Small intestine (tissue), 7 donors: ENCODE data around the gene TCF4. TPM values are rescaled to one million over a fixed set of nuclear protein-coding genes. Genes with fewer than 3 reads are reported as not detected.

Experiments
- DNase-seq, 2 donors: peaks; one replicate each; pipeline versions ENCODE4 v3.0.0 to v3.0.0-alpha.2; 2013
- FAIRE-seq: peaks from 2 replicates; lab custom pipeline; 2012; peaks lifted over from hg19 to GRCh38; lab: Jason Lieb, UNC
- H3K27ac ChIP-seq, 3 donors: one replicate each; pipeline ENCODE4 v1.5.1; 2013; ENCODE audit warnings: low read length in 2 of 3, mild to moderate bottlenecking in 2 of 3, control low read depth in 1 of 3, inconsistent platforms in 1 of 3, low read depth in 1 of 3, moderate library complexity in 1 of 3
- H3K27me3 ChIP-seq, 3 donors: one replicate each; pipeline ENCODE4 v1.6.1; 2013; ENCODE audit warnings: low read length in 3 of 3, inconsistent platforms in 1 of 3; ENCODE audit not compliant: control insufficient read depth in 3 of 3, insufficient read depth in 3 of 3
- H3K36me3 ChIP-seq, 3 donors: one replicate each; pipeline ENCODE4 v1.6.1; 2013; ENCODE audit warnings: low read length in 3 of 3, inconsistent platforms in 1 of 3, low read depth in 1 of 3, mild to moderate bottlenecking in 1 of 3, moderate library complexity in 1 of 3; ENCODE audit not compliant: control insufficient read depth in 3 of 3, insufficient read depth in 2 of 3
- H3K4me1 ChIP-seq, 3 donors: one replicate each; pipeline ENCODE4 v1.6.1; 2013; ENCODE audit warnings: low read length in 2 of 3, inconsistent platforms in 1 of 3, low read depth in 1 of 3, mild to moderate bottlenecking in 1 of 3, moderate library complexity in 1 of 3; ENCODE audit not compliant: control insufficient read depth in 3 of 3, insufficient read depth in 2 of 3
- H3K4me3 ChIP-seq, 3 donors: one replicate each; pipeline ENCODE4 v1.5.1; 2013; ENCODE audit warnings: low read length in 3 of 3, control low read depth in 1 of 3, inconsistent platforms in 1 of 3, low read depth in 1 of 3, mild to moderate bottlenecking in 1 of 3, moderate library complexity in 1 of 3
- H3K9me3 ChIP-seq, 2 donors: one replicate each; pipeline ENCODE4 v1.6.1; 2013; ENCODE audit warnings: low read depth in 1 of 2, low read length in 1 of 2; ENCODE audit not compliant: control insufficient read depth in 2 of 2, insufficient read depth in 1 of 2
- WGBS, 3 donors: extraction: QIAGEN DNeasy Blood & Tissue Kit; methylation state at CpG; one replicate each; pipeline ENCODE4 v1.1.7; 2013; 5-methylcytosine and 5-hydroxymethylcytosine counted together
- polyA plus RNA-seq, 4 donors: library from polyadenylated mRNA; stranded (reverse) in 3 of 4; unstranded in 1 of 4; fragments of 200-250 nt in 3 of 4; fragments of 120-200 nt in 1 of 4; gene quantifications; one replicate each; pipeline versions ENCODE4 v1.2.1 to v1.2.3, GENCODE V29; 2013
- donor health status: healthy with polysubstance abuse.
- donor health status: control.
- donor health status: control.
- donor health status: Bipolar disorder and iron deficiency.
- donor health status: healthy.

Gene TCF4
- polyA plus RNA-seq, 4 donors = 0.67 to 23.7 (median 11.5) TPM

- 67 to 86% (median 78%) methylated on average over 3 of the region's 3 CpGs for WGBS, 3 donors
Measured at GRCh38 chr18:55515214-55515613, 72.8 kb downstream of the TCF4 start.

GRCh38 chr18:55513161-55513560, 74.8 kb downstream of the TCF4 start:
- H3K4me1 ChIP-seq = no peaks in the 10 kb centered on the region
- no peak overlapping the region for H3K27ac ChIP-seq
- FAIRE-seq (no peak), DNase-seq (no peak)
- no peaks in the 10 kb centered on the region for H3K27me3 ChIP-seq
- no peaks in the 10 kb centered on the region for H3K36me3 ChIP-seq
- no peak overlapping the region for H3K4me3 ChIP-seq
- no peaks in the 10 kb centered on the region for H3K9me3 ChIP-seq

More at GRCh38 chr18:55515214-55515613, 72.8 kb downstream of the TCF4 start:
- Histone ChIP-seq H3K27ac (no peak overlapping the region), H3K4me1 (no peaks in the 10 kb centered on the region), H3K27me3 (no peaks in the 10 kb centered on the region), H3K36me3 (no peaks in the 10 kb centered on the region), H3K4me3 (no peak overlapping the region), H3K9me3 (no peaks in the 10 kb centered on the region)
- no peak for FAIRE-seq
- no peak for DNase-seq

GRCh38 chr18:55511277-55511676, 76.7 kb downstream of the TCF4 start:
- Histone ChIP-seq H3K4me3 (no peak overlapping the region), H3K27me3 (no peaks in the 10 kb centered on the region), H3K9me3 (no peaks in the 10 kb centered on the region), H3K27ac (peak overlapping the region in 1 of 3 donors; percentile 25), H3K4me1 (no peaks in the 10 kb centered on the region), H3K36me3 (no peaks in the 10 kb centered on the region)
- no peak for DNase-seq
- FAIRE-seq = no peak

GRCh38 chr18:55510809-55511208, 77.2 kb downstream of the TCF4 start:
- Histone ChIP-seq H3K27ac (peak overlapping the region in 2 of 3 donors; percentile 56 to 89), H3K4me1 (no peaks in the 10 kb centered on the region), H3K4me3 (no peak overlapping the region), H3K9me3 (no peaks in the 10 kb centered on the region), H3K27me3 (no peaks in the 10 kb centered on the region), H3K36me3 (no peaks in the 10 kb centered on the region)
- FAIRE-seq (no peak), DNase-seq (peak in 1 of 2 donors; percentile 17)
- 51 to 78% (median 65%) methylated on average over 5 of the region's 5 CpGs for WGBS, 3 donors

- 50 to 63% (median 51%) methylated on average over 4 of the region's 4 CpGs for WGBS, 3 donors
- H3K27me3 ChIP-seq = no peaks in the 10 kb centered on the region
- no peaks in the 10 kb centered on the region for H3K36me3 ChIP-seq
- no peaks in the 10 kb centered on the region for H3K4me1 ChIP-seq
- H3K4me3 ChIP-seq = no peak overlapping the region
- no peaks in the 10 kb centered on the region for H3K9me3 ChIP-seq
- DNase-seq (no peak), FAIRE-seq (no peak)
- peak overlapping the region; percentile 41 to 65 (median 56) for H3K27ac ChIP-seq
Measured at GRCh38 chr18:55509631-55510324, 78.2 kb downstream of the TCF4 start.

GRCh38 chr18:55508651-55509050, 79.3 kb downstream of the TCF4 start:
- 69 to 87% (median 71%) methylated on average over 4 of the region's 4 CpGs for WGBS, 3 donors
- Histone ChIP-seq H3K4me1 (no peaks in the 10 kb centered on the region), H3K27me3 (no peaks in the 10 kb centered on the region), H3K9me3 (no peaks in the 10 kb centered on the region), H3K27ac (peak overlapping the region in 1 of 3 donors; percentile 36), H3K36me3 (no peaks in the 10 kb centered on the region), H3K4me3 (no peak overlapping the region)
- DNase-seq = no peak
- no peak for FAIRE-seq

GRCh38 chr18:55506074-55506473, 81.9 kb downstream of the TCF4 start:
- no peaks in the 10 kb centered on the region for H3K9me3 ChIP-seq
- no peak for FAIRE-seq
- 29 to 31% (median 31%) methylated on average over 1 of the region's 1 CpG for WGBS, 3 donors

GRCh38 chr18:55504808-55505207, 83.2 kb downstream of the TCF4 start:
- Histone ChIP-seq H3K4me1 (no peaks in the 10 kb centered on the region), H3K27me3 (no peaks in the 10 kb centered on the region), H3K9me3 (no peaks in the 10 kb centered on the region), H3K36me3 (no peaks in the 10 kb centered on the region), H3K27ac (no peak overlapping the region), H3K4me3 (no peak overlapping the region)
- 51 to 70% (median 51%) methylated on average over 2 of the region's 2 CpGs for WGBS, 3 donors
- no peak for FAIRE-seq
- DNase-seq = no peak

More at GRCh38 chr18:55506074-55506473, 81.9 kb downstream of the TCF4 start:
- DNase-seq = no peak
- no peak overlapping the region for H3K27ac ChIP-seq
- no peaks in the 10 kb centered on the region for H3K27me3 ChIP-seq
- no peak overlapping the region for H3K4me3 ChIP-seq
- no peaks in the 10 kb centered on the region for H3K4me1 ChIP-seq
- no peaks in the 10 kb centered on the region for H3K36me3 ChIP-seq
